ENCODE results near the gene FSD1L. TPM values are rescaled to one million over a fixed set of nuclear protein-coding genes. Genes with fewer than 3 reads are reported as not detected.

FSD1L gene
- polyA plus RNA-seq, 1 donor (not counting 4 experiments of a cell fraction or from before 2014, with no cell fraction given), result 5.2 TPM

DNA sequence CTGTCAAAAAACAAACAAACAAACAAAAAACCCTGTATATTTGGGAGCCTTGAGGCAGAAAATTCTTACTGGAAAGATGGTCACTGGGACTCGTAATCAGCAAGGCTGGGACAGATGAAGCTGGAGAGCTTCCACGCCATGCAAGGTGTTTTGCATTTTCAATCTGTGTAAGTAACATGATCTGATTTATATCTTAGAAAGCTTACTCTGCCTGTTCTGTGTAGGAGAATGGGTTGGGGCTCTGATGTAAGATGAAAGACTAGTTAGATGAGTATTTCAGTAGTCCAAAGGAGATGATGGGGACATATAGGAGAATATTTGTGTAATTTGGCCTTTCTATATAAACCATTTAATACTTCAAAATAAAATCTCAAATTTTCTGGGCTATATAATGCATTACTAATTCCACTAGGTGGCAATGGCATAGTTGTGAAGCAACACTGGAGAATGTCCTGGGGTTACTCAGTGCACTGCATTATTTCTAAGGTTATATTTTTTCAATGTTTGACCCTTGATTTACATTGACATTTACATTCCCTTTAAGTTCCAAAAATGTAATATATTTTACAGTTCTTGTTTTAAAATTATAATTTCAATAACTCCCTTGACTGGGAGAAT lies 21.9 kb upstream of the FSD1L start:
- Histone ChIP-seq H3K9me1 (ENCODE audit: control insufficient read depth, extremely low read depth, insufficient read depth, low read length) (no peaks in the 10 kb centered on the region), H3K4me1 (ENCODE audit: control insufficient read depth, extremely low read depth, insufficient read depth, low read length) (no peaks in the 10 kb centered on the region), H3K9ac (ENCODE audit: control insufficient read depth, extremely low read depth, insufficient read depth, low read length) (no peak overlapping the region), H3K27me3 (ENCODE audit: control insufficient read depth, extremely low read depth, insufficient read depth, low read length) (no peaks in the 10 kb centered on the region), H3K79me2 (ENCODE audit: control insufficient read depth, insufficient read depth, low read length) (no peaks in the 10 kb centered on the region), H3K9me3 (ENCODE audit: control insufficient read depth, low read depth, low read length) (no peaks in the 10 kb centered on the region), H4K20me1 (ENCODE audit: control insufficient read depth, extremely low read depth, insufficient read depth, low read length) (no peaks in the 10 kb centered on the region), H3K4me2 (ENCODE audit: control insufficient read depth, extremely low read depth, insufficient read depth, low read depth, low read length) (no peak overlapping the region), H3K4me3 (ENCODE audit: control insufficient read depth in 2 of 3, extremely low read depth in 1 of 3, insufficient read depth in 2 of 3, low read depth in 1 of 3, low read length in 3 of 3) (no peak overlapping the region), H2AFZ (ENCODE audit: control insufficient read depth, low read length) (no peak overlapping the region), H3K27ac (ENCODE audit: control insufficient read depth, insufficient read depth, low read length) (no peak overlapping the region), H3K36me3 (ENCODE audit: control insufficient read depth in 2 of 2, extremely low read depth in 1 of 2, insufficient read depth in 2 of 2, low read length in 2 of 2) (no peaks in the 10 kb centered on the region)
- TF ChIP-seq, protein P1, sequence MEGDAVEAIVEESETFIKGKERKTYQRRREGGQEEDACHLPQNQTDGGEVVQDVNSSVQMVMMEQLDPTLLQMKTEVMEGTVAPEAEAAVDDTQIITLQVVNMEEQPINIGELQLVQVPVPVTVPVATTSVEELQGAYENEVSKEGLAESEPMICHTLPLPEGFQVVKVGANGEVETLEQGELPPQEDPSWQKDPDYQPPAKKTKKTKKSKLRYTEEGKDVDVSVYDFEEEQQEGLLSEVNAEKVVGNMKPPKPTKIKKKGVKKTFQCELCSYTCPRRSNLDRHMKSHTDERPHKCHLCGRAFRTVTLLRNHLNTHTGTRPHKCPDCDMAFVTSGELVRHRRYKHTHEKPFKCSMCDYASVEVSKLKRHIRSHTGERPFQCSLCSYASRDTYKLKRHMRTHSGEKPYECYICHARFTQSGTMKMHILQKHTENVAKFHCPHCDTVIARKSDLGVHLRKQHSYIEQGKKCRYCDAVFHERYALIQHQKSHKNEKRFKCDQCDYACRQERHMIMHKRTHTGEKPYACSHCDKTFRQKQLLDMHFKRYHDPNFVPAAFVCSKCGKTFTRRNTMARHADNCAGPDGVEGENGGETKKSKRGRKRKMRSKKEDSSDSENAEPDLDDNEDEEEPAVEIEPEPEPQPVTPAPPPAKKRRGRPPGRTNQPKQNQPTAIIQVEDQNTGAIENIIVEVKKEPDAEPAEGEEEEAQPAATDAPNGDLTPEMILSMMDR (optimal IDR thresholded peaks at IDR 0.05 in 1 of 3, IDR thresholded peaks at IDR 0.05 in 1 of 3, conservative IDR thresholded peaks at IDR 0.05 in 1 of 3; ENCODE audit: extremely low read depth in 1 of 3, insufficient read depth in 2 of 3, low read length in 3 of 3), result peak in 2 of 3 experiments; percentile 29 to 38
- TF ChIP-seq EZH2 (IDR thresholded peaks at IDR 0.05; ENCODE audit: low read length), result no peak
- DNase-seq (ENCODE audit: low read depth, low spot score) (no peak), FAIRE-seq (no peak)
- dilution Hi-C loops (cut with MboI; ENCODE audit: extremely low pct_ligation_motif_present, low sequenced_read_pairs), result no loop called here

DNA sequence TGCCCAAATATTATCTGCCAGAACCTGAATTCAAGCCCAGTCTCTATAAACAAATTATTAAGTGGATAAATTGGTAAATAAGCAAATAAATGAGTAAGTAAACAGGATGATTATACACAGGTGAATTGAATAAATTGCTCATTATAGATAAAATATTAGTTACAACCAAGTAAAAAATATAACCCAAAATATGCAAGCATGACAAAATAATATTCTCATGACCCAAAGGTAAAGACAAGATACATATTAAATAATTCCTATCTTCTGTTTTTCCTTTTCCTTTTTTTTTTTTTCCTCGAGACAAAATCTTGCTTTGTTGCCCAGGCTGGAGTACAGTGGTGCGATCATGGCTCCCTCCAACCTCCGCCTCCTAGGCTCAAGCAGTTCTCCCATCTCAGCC lies 21.2 kb upstream of the FSD1L start:
- H3K9me1 ChIP-seq (ENCODE audit: control insufficient read depth, extremely low read depth, insufficient read depth, low read length), result no peaks in the 10 kb centered on the region
- no peaks in the 10 kb centered on the region for H3K4me1 ChIP-seq (ENCODE audit: control insufficient read depth, extremely low read depth, insufficient read depth, low read length)
- TF ChIP-seq, protein P1 (optimal IDR thresholded peaks at IDR 0.05 in 1 of 3, IDR thresholded peaks at IDR 0.05 in 1 of 3, conservative IDR thresholded peaks at IDR 0.05 in 1 of 3; ENCODE audit: extremely low read depth in 1 of 3, insufficient read depth in 2 of 3, low read length in 3 of 3), result no peak
- no peak for TF ChIP-seq EZH2 (IDR thresholded peaks at IDR 0.05; ENCODE audit: low read length)
- DNase-seq (ENCODE audit: low read depth, low spot score) (no peak), FAIRE-seq (no peak)
- no peaks in the 10 kb centered on the region for H3K36me3 ChIP-seq (ENCODE audit: control insufficient read depth in 2 of 2, extremely low read depth in 1 of 2, insufficient read depth in 2 of 2, low read length in 2 of 2)
- no peaks in the 10 kb centered on the region for H3K79me2 ChIP-seq (ENCODE audit: control insufficient read depth, insufficient read depth, low read length)
- H3K27ac ChIP-seq (ENCODE audit: control insufficient read depth, insufficient read depth, low read length), result no peak overlapping the region
- H2AFZ ChIP-seq (ENCODE audit: control insufficient read depth, low read length), result no peak overlapping the region
- H3K4me2 ChIP-seq (ENCODE audit: control insufficient read depth, extremely low read depth, insufficient read depth, low read depth, low read length), result no peak overlapping the region
- H3K9ac ChIP-seq (ENCODE audit: control insufficient read depth, extremely low read depth, insufficient read depth, low read length), result no peak overlapping the region
- dilution Hi-C loops (cut with MboI; ENCODE audit: extremely low pct_ligation_motif_present, low sequenced_read_pairs), result no loop called here
- H3K27me3 ChIP-seq (ENCODE audit: control insufficient read depth, extremely low read depth, insufficient read depth, low read length), result no peaks in the 10 kb centered on the region
- no peaks in the 10 kb centered on the region for H3K9me3 ChIP-seq (ENCODE audit: control insufficient read depth, low read depth, low read length)
- no peaks in the 10 kb centered on the region for H4K20me1 ChIP-seq (ENCODE audit: control insufficient read depth, extremely low read depth, insufficient read depth, low read length)
- H3K4me3 ChIP-seq (ENCODE audit: control insufficient read depth in 2 of 3, extremely low read depth in 1 of 3, insufficient read depth in 2 of 3, low read depth in 1 of 3, low read length in 3 of 3), result no peak overlapping the region
